ENCODE results near the gene CORT. TPM values are rescaled to one million over a fixed set of nuclear protein-coding genes. Genes with fewer than 3 reads are reported as not detected.
"Not testable (repeated sequence)": the region's sequence is repeated elsewhere in the genome, so short reads cannot be mapped to it uniquely, and the experiment has no call there.

CORT gene
- polyA plus RNA-seq, 5 donors: 1.4 to 2.0 (median 1.8) TPM

DNA sequence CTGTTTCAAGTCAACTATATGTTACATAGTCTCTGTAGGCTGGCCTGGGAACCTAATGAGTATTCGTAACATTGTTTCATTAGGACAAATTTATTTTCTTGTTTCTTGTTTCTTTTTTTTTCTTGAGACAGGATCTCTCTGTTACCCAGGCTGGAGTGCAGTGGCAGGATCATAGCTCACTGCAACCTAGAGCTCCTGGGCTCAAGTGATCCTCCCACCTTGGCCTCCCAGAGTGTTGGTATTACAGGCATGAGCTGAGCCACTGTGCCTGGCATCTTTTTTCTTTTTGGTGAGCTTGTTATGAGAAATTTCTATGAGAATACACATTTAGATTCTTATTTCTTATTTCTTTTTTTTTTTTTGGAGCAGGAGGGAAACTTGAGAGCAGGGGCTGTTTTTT is 12.8 kb upstream of the CORT start:
- DNase-seq: no peak

DNA sequence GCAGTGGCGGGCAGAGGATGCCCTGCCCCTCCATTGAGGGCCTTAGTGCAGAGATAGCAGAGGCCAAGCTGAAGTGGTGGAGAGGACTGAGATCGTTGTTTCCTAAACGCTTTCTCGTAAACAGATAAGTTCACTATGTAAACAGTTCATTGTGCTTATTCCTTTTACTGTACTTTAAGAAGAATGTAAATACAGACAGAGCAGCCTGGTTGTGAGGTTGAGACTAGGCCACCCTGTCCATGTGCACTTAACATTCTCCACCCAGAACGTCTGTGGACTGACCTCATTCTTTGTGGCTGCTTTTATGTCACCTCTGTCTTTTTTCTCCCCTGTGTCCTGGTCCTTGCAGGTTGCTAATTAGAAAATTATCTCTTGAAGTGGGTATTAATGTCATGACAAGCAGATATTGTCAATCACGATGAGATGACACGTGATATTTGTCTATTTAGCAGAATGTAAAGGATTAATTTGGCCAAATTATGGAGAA is 11.1 kb upstream of the CORT start:
- no peak for DNase-seq

- no peak for DNase-seq
Observed at GRCh38 chr1:10440305-10440704, 9.5 kb upstream of the CORT start.

- no peak for DNase-seq
Observed at GRCh38 chr1:10440794-10441193, 9.0 kb upstream of the CORT start.

GRCh38 chr1:10444248-10444647 is 5.6 kb upstream of the CORT start:
- no peak for DNase-seq

DNA sequence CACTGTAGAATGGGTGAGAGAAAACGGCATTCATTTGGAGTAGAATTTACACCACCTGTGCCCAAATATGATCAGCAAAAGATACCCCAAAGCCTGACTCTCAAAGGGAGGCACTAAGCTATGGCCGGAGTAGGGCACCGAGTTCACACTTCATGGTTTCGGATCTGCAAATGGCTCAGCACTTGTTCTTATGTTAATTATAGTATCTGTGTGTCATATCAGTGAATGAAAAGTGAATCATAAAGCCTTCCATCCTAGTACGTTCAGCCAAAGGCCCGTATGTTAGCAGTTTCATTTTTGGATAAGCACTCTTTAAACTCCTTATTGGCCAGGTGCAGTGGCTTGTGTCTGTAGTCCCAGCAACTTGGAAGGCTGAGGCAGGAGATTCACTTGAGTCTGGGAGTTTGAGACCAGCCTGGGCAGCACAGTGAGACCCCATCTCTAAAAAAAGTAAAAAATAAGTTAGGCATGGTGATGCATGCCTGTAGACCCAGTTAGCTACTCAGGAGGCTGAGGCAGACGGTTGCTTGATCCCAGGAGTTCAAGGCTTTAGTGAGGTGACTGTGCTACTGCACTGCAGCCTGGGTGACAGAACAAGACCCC is 4.9 kb upstream of the CORT start:
- no peak for DNase-seq

DNA sequence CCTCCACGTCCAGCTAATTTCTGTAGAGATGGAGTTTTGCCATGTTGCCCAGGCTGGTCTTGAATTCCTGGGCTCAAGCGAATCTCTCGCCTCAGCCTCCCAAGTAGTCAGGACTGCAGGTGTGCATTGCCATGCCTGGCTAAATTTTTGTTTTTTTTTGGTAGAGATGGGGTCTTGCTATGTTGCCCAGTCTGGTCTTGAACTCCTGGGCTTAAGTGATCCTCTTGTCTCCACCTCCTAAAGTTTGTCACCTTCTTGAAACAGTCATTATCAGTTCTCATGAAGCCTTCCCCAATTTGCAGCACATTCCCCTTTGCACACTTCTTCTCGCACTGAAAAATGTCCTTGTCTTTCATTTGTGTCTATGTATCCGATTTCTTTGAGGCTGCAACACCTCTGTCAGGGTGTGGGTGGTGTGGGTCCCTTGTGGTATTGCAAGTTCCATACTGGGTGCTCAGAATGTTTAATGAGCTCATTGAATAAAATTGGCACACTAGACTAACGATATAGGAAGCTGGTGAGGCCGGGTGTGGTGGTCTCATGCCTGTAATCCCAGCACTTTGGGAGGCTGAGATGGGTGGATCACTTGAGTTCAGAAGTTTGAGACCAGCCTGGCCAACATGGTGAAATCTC is 2.9 kb upstream of the CORT start:
- no peak for DNase-seq

GRCh38 chr1:10450156-10450814 is 454 bp downstream of the CORT start:
- no peak for DNase-seq

DNA sequence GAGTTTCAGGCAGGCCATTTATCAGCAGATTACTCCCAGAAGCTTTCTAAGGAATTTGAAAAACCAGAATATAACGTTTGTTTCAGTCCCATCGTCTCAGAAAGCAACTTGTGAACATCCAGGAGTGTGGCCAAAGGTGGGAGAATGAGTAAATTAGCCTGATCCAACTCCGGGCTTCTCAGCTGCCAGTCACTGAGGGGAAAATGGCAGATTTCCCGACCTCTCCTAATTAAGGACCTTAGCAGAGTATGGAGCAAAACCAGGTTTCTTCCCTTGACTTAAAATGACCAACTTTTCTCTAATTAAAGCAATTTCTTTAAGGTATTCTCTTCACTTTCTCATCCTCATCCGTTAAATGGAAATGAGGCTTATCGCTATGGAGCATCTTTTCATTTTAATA is 1.0 kb downstream of the CORT start:
- no peak for DNase-seq

GRCh38 chr1:10451287-10451686 is 1.5 kb downstream of the CORT start:
- DNase-seq: no peak

DNA sequence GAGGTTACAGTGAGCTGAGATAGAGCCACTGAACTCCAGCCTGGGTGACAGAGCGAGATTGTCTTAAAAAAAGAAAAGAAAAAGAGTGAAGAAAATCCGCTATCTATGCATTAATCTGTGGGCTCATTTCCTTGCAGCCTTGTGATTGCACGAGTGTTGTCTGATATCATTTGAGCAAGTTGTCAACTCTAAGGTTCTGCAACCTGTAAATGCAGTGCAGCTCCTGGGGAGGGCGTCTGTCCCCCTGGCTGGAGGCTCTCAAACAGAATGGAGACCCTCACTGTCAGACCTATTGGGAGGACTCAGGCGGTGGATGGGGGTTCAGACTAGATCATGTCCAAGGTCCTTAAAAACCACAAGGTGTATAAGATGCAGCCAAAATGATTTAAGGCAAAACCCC is 6.2 kb downstream of the CORT start:
- no peak for DNase-seq

- DNase-seq: no peak
Observed at GRCh38 chr1:10456661-10457060, 6.8 kb downstream of the CORT start.

DNA sequence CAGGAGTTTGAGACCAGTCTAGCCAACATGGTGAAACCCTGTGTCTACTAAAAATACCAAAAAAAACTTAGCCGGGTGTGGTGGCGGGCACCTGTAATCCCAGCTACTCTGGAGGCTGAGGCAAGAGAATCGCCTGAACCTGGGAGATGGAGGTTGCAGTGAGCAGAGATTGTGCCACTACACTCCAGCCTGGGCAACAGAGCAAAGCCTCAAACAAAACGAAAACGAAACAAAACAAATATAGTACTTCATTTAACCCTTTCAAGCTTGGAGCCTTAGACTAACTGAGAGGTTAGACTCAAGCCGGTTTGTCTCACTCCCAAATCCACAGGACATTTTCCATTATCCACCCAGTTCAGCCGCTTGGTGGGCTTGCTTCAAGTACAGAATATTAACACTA is 7.6 kb downstream of the CORT start:
- not testable (repeated sequence) for DNase-seq

- no peak for DNase-seq
Observed at GRCh38 chr1:10457875-10458274, 8.0 kb downstream of the CORT start.

DNA sequence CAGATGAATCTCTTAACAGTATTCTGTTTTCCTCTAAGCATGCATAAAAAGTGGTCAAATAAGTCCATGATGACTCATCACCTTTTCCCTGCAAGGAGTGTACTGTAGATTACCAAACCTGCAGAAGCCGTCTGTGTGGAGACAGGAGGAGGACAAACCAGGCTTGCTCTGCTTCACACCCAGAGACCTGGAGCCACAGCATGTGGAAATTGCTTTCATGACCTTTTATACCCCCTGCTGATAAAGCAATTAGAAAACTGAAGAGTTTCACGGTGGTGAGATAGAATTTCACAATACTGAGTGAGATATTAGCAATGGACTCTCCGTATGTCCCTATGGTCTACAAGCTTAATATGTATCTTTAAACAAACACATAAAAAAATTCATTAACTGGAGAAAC is 9.4 kb downstream of the CORT start:
- no peak for DNase-seq

DNA sequence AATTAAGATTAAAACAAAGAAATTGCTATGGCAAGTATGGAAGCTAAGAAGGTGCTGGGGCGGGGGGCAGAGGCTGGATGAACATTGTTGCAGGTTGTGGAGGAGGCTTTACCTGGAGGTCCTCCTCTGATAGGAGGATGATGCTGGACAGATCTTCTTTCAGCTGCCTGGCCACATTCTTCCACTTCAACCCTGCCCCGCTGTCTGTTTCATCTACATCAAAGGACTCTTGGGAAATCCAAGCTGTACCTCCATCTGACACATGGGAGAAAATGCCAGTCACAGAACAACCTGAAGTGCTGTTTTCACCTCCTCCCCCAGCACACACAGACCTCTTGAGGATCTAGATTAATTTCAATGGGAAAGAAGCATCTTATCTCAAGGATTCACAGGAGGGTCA is 17.2 kb downstream of the CORT start:
- DNase-seq: no peak

GRCh38 chr1:10470043-10470442 is 20.2 kb downstream of the CORT start:
- DNase-seq: no peak

- no peak for DNase-seq
Observed at GRCh38 chr1:10471411-10472219, 21.8 kb downstream of the CORT start.

DNA sequence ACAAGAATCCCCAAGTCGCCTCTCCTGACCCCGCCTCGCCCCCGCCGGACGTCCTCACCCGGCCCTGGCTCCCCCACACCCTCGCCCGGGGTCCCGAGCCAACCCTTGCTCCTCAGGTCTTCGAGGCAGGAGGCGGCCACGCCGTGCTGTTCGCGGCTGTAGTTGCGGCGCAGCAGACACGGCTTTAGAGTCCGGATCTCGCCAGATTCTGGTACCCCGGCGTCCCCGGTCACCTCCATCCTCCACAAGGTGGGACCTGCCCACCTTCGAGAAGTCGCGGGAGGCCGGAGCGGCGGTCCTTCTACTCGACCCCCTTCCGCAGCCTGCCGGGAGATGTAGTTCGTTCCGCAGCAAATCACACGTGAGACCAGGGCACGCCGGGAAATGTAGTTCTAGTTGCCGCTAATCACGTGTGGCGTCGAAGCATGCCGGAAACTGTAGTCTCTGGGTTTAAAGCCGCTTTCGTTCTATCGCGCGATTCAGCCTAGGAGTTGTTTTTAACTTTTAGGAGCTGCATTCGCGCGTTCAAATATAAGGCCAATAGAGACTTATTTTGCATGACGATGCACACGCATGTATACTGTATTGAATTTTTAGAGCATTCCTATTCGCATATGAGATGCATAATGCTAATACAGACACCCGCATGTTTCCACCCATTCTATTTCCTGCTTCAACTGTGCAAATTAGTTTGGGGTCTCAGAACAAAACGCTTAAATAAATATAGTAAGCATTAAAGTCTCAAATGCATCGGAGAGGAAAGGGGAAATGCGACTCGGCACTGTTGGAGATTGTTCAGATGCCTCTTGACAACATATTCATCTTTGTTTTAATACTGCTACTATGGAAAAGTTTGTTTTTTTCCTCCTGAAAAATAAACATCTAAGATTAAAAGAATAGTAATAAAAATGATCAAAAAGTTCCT is 22.7 kb downstream of the CORT start, which contains the start of gene DFFA:
Gene DFFA, minus strand, starts transcription at position 310 of the 925 bp plus-strand sequence. Its CDS starts 71 bp downstream, at position 239.
- DNase-seq: peak; percentile 91 to 92

GRCh38 chr1:10473145-10473765 is 23.4 kb downstream of the CORT start:
- no peak for DNase-seq

DNA sequence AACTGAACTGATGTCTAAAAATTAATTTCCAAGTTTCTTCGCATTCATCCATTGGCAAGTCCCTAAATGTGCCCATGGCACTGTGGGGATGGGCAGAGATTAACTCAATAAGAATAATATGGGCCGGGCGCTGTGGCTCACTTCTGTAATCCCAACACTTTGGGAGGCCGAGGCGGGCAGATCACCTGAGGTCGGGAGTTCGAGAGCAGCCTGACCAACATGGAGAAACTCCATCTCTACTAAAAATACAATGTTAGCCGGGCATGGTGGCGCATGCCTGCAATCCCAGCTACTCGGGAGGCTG is 24.4 kb downstream of the CORT start:
- not testable (repeated sequence) for DNase-seq

Data from right lung (tissue), 5 donors.